DND-41 (cell line): ENCODE results near the gene MYH7B.

ENCODE experiments used
- CTCF ChIP-seq: IDR thresholded peaks from 2 replicates; pipeline ENCODE4 v1.5.1; 2012; ENCODE audit warnings: borderline replicate concordance, low read length, moderate library complexity, mild to moderate bottlenecking; ENCODE audit not compliant: poor library complexity, severe bottlenecking; ENCODE audit errors: extremely low read depth
- EZH2 ChIP-seq: IDR thresholded peaks from 3 replicates; pipeline ENCODE4 v1.6.1; 2012; ENCODE audit warnings: borderline replicate concordance, low read depth, mild to moderate bottlenecking, moderate library complexity, low read length, inconsistent platforms; ENCODE audit not compliant: severe bottlenecking

- no peak for TF ChIP-seq CTCF
- no peak for TF ChIP-seq EZH2
These were observed 21.9 kb downstream of the MYH7B start for GRCh38 chr20:34977365-34978091.
